ENCODE results near the gene RHBG.

Gene RHBG

DNA sequence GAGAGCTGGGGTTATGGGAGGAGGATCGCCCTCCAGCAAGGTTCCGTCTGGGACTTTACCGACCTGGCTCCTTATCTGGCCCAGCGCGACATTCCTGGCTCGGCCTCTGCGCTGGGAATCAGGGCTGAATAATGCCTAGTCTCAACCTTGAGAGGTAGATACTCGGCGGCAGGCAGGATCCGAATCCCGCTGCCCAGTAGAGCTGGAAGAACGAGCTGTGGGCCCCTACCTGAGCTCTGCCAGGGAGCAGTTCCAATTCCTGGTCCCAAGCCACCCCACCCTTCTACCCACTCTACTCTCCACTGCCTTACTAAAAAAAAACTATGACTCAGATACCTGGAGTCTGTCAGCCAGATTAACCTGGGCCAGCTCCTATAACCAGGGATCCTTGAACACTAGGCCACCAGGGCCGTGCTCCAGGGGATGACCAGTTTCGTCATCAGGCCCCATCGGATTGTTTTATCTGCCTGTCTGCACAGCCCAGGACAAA, 53.6 kb downstream of the RHBG start:
- Histone ChIP-seq H3K4me1 (peaks cover 0 to 24% (median 22%) of the 10 kb centered on the region in 4 donors), H3K27me3 (peaks cover 13 to 97% of the 10 kb centered on the region in 2 donors), H3K9me3 (no peaks in the 10 kb centered on the region), H3K36me3 (no peaks in the 10 kb centered on the region), H3K4me3 (no peak overlapping the region), H3K27ac (no peak overlapping the region)
- intact Hi-C loops (cut with DNase I; ENCODE audit: low total_unique reads): no loop called here
- no peak for DNase-seq
- no peak for TF ChIP-seq CTCF (IDR thresholded peaks at IDR 0.05)

DNA sequence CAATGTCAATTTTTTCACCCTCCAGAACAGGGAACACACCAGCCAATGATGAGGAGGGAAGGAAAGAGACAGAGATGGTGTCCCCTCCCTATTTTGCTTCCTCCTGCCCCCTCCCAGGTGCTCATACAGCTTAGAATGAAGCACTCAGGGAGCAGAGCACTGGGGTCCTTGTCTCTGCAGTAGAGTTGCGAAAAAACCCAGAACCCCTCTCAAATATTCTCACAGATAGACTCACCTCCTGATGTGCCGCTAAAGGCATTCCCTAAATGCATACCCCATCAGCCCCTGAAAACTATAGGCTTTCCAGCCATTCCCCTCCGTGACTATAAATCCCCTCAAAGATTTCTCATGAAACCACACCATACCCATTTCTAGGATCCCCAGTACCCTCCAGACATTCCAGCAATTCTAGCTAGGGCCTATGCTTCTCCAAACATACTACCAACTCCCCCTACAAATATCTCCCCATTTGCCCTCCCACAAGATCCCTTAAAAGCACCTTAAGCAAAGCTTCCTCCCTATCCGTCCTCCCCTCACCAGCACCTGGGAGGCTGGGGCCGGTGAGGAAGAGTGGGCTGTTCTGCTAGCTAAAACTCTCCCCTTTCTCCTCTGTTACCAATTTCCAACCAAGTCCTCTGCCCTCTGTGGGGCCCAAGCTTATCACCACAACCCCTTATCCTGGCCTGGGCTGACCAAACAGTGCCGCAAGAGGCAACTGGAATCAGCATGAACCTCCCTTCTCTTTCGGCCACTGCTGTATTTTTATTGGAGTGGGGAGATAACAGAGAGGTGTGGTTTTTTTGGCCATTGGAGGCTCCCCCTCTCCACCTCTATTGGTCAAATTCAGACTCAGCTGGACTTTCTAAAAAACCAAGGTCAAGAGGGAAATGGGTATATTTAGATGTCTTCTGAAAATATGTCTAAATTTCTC, 54.7 kb downstream of the RHBG start:
- Histone ChIP-seq H3K27me3 (peaks cover 13 to 97% of the 10 kb centered on the region in 2 donors), H3K9me3 (no peaks in the 10 kb centered on the region), H3K4me1 (peaks cover 0 to 24% (median 22%) of the 10 kb centered on the region in 4 donors), H3K4me3 (no peak overlapping the region), H3K27ac (no peak overlapping the region), H3K36me3 (no peaks in the 10 kb centered on the region)
- TF ChIP-seq CTCF (IDR thresholded peaks at IDR 0.05): no peak
- intact Hi-C loops (cut with DNase I; ENCODE audit: low total_unique reads): no loop called here
- DNase-seq: no peak

GRCh38 chr1:156424806-156425432, 55.9 kb downstream of the RHBG start:
- intact Hi-C loops (cut with DNase I; ENCODE audit: low total_unique reads): no loop called here
- Histone ChIP-seq H3K27ac (no peak overlapping the region), H3K36me3 (no peaks in the 10 kb centered on the region), H3K4me1 (peaks cover 0 to 22% (median 20%) of the 10 kb centered on the region in 4 donors), H3K4me3 (no peak overlapping the region), H3K9me3 (no peaks in the 10 kb centered on the region), H3K27me3 (peaks cover 11 to 97% of the 10 kb centered on the region in 2 donors)
- no peak for TF ChIP-seq CTCF (IDR thresholded peaks at IDR 0.05)
- no peak for DNase-seq

DNA sequence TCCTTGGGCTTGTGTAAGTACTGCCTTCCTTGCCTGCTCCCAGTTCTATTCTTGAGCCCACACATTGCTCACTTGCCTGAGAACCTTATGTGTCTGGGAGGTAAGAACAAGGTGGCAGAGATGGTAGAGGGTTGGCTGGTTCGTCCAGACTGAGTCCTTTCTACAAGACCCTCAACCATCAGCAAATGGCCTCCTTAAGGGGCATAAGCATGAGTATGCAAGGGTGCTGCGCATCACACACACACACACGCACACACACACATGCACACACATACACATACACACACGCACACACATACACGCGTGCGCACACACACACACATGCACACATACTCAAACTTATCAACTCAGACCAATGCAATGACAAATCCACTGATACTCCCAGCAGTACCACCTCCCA, 56.9 kb downstream of the RHBG start:
- Histone ChIP-seq H3K4me1 (peaks cover 0 to 12% (median 10%) of the 10 kb centered on the region in 4 donors), H3K27ac (no peak overlapping the region), H3K27me3 (peaks cover 3 to 97% of the 10 kb centered on the region in 2 donors), H3K4me3 (no peak overlapping the region), H3K9me3 (no peaks in the 10 kb centered on the region), H3K36me3 (no peaks in the 10 kb centered on the region)
- DNase-seq: no peak
- TF ChIP-seq CTCF (IDR thresholded peaks at IDR 0.05): no peak
- intact Hi-C loops (cut with DNase I; ENCODE audit: low total_unique reads): no loop called here

- TF ChIP-seq CTCF (IDR thresholded peaks at IDR 0.05): no peak
- intact Hi-C loops (cut with DNase I; ENCODE audit: low total_unique reads): no loop called here
- Histone ChIP-seq H3K4me1 (no peaks in the 10 kb centered on the region), H3K36me3 (no peaks in the 10 kb centered on the region), H3K4me3 (no peak overlapping the region), H3K27me3 (peaks cover 0 to 97% of the 10 kb centered on the region in 2 donors), H3K9me3 (no peaks in the 10 kb centered on the region), H3K27ac (no peak overlapping the region)
- DNase-seq: no peak
Measured at GRCh38 chr1:156427957-156428356, 58.9 kb downstream of the RHBG start.

Data from tibial artery (tissue), 4 donors.